Vagina (tissue), 2 donors: ENCODE data around the gene KRTAP4-7. TPM values are rescaled to one million over a fixed set of nuclear protein-coding genes. Genes with fewer than 3 reads are reported as not detected.
"Not testable (repeated sequence)": the region's sequence is repeated elsewhere in the genome, so short reads cannot be mapped to it uniquely, and the experiment has no call there.

Experiments
- DNase-seq, 2 donors: peaks; one replicate each; pipeline ENCODE4 v3.0.0-alpha.2; 2017; ENCODE audit errors: extremely low spot score in 2 of 2
- H3K27ac ChIP-seq: fragments of 200-600 bp; sonication (generic); one replicate; pipeline ENCODE4 v1.5.1; 2019
- H3K27me3 ChIP-seq: fragments of 200-600 bp; sonication (generic); one replicate; pipeline ENCODE4 v1.5.1; 2019
- H3K36me3 ChIP-seq, 2 donors: fragments of 200-600 bp; sonication (generic); one replicate each; pipeline ENCODE4 v1.5.1; 2017 to 2019
- H3K4me1 ChIP-seq: fragments of 200-600 bp; sonication (generic); one replicate; pipeline ENCODE4 v1.5.1; 2019
- H3K4me3 ChIP-seq, 2 donors: fragments of 200-600 bp; sonication (generic); 1 replicate in 1 of 2; 2 replicates in 1 of 2; pipeline ENCODE4 v1.5.1; 2016 to 2019
- H3K9me3 ChIP-seq: fragments of 200-600 bp; sonication (generic); one replicate; pipeline ENCODE4 v1.5.1; 2019
- POLR2A ChIP-seq, 2 donors: fragments of 450-650 bp; IDR thresholded peaks; one replicate each; pipeline ENCODE4 v1.6.1; 2017; ENCODE audit warnings: antibody characterized with exemption in 2 of 2, mild to moderate bottlenecking in 2 of 2, moderate library complexity in 2 of 2
- POLR2AphosphoS5 ChIP-seq, 2 donors: sonication (generic); formaldehyde crosslinking; IDR thresholded peaks; one replicate each; pipeline ENCODE4 v1.9.0; 2017; ENCODE audit warnings: antibody characterized with exemption in 2 of 2, mild to moderate bottlenecking in 2 of 2, low read depth in 1 of 2; ENCODE audit not compliant: insufficient read depth in 1 of 2
- intact Hi-C: fragments of 100-400 bp; cut with DNase I; formaldehyde crosslinking; loops from one replicate; pipeline ENCODE4 v1.15.1; 2023
- total RNA-seq: library from RNA; depleted of rRNA; stranded (reverse); fragments of >200 nt; gene quantifications from one replicate; pipeline ENCODE4 v1.2.3, GENCODE V29; 2016
- TF ChIP-seq, protein P1 (sequence below), 3 experiments: fragments of 450-650 bp in 2 of 3; fragments of 200-600 bp in 1 of 3; sonication (generic) in 1 of 3; IDR thresholded peaks; one replicate each; pipeline ENCODE4 v1.5.1; 2017 to 2019; ENCODE audit warnings: antibody characterized with exemption in 3 of 3, mild to moderate bottlenecking in 2 of 3, moderate library complexity in 2 of 3

The KRTAP4-7 gene
- total RNA-seq, 1 donor from 2014 or later = not detected

DNA sequence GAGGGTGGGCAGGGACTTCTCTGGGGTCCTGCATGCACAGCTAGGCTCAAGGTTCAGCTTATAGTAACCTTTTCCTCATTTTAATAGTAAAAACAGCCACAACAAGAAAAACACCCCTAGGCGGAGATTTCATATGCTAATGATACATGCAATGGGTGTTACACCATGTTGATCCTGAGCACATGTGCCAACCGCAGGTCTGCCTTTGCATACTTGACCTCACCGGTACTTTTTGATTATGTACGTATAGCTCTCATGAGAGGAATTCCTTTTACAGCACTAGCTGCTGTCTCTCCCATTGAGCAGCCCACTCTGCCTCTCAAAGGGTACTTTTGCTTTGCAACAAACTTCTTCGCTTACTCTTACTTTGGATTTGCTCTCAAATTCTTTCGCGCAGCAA lies 12.1 kb downstream of the KRTAP4-7 start:
- no peaks in the 10 kb centered on the region for H3K9me3 ChIP-seq
- TF ChIP-seq, protein P1, sequence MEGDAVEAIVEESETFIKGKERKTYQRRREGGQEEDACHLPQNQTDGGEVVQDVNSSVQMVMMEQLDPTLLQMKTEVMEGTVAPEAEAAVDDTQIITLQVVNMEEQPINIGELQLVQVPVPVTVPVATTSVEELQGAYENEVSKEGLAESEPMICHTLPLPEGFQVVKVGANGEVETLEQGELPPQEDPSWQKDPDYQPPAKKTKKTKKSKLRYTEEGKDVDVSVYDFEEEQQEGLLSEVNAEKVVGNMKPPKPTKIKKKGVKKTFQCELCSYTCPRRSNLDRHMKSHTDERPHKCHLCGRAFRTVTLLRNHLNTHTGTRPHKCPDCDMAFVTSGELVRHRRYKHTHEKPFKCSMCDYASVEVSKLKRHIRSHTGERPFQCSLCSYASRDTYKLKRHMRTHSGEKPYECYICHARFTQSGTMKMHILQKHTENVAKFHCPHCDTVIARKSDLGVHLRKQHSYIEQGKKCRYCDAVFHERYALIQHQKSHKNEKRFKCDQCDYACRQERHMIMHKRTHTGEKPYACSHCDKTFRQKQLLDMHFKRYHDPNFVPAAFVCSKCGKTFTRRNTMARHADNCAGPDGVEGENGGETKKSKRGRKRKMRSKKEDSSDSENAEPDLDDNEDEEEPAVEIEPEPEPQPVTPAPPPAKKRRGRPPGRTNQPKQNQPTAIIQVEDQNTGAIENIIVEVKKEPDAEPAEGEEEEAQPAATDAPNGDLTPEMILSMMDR (IDR thresholded peaks at IDR 0.05) = no peak
- TF ChIP-seq POLR2AphosphoS5 (IDR thresholded peaks at IDR 0.05; ENCODE audit: insufficient read depth in 1 of 2, low read depth in 1 of 2) (no peak), POLR2A (IDR thresholded peaks at IDR 0.05) (no peak)

DNA sequence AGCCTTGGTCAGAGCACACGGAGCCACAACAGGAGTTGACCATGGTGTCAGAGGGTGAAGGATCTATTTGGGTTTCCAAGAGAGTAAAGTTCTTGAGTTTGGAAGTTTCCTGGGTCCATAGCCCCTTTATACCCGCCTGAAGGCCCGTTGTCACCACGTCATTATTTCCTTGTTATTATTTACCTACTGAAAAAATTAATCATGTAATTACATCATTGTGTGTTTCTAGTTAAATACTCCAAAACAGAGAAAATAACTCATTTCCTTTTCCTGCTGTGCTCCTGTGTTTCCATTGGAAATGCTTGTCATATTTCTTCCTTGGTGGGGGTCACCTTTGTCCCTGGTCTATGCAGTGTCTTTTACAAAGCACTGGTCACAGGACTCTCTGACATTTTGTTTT lies 14.1 kb downstream of the KRTAP4-7 start, which contains the start of gene KRTAP4-8:
TSS of gene KRTAP4-8 (minus strand) at position 101 of the 400 bp plus-strand sequence. CDS start at position 43, 58 bp downstream.
- intact Hi-C loops = no loop called here
- Histone ChIP-seq H3K27me3 (no peaks in the 10 kb centered on the region), H3K9me3 (no peaks in the 10 kb centered on the region), H3K4me3 (no peak within 1 kb of the TSS), H3K4me1 (no peaks in the 10 kb centered on the region), H3K36me3 (no peaks in the 10 kb centered on the region), H3K27ac (no peak within 1 kb of the TSS)
- TF ChIP-seq, protein P1 (IDR thresholded peaks at IDR 0.05) = no peak
- no peak for TF ChIP-seq POLR2AphosphoS5 (IDR thresholded peaks at IDR 0.05; ENCODE audit: insufficient read depth in 1 of 2, low read depth in 1 of 2)
- no peak for TF ChIP-seq POLR2A (IDR thresholded peaks at IDR 0.05)
- no peak for DNase-seq

More for the DNA sequence above, 12.1 kb downstream of the KRTAP4-7 start:
- no peaks in the 10 kb centered on the region for H3K27me3 ChIP-seq
- DNase-seq = no peak
- no peaks in the 10 kb centered on the region for H3K36me3 ChIP-seq
- no peaks in the 10 kb centered on the region for H3K4me1 ChIP-seq
- H3K4me3 ChIP-seq = no peak overlapping the region
- H3K27ac ChIP-seq = no peak overlapping the region
- intact Hi-C loops = no loop called here

DNA sequence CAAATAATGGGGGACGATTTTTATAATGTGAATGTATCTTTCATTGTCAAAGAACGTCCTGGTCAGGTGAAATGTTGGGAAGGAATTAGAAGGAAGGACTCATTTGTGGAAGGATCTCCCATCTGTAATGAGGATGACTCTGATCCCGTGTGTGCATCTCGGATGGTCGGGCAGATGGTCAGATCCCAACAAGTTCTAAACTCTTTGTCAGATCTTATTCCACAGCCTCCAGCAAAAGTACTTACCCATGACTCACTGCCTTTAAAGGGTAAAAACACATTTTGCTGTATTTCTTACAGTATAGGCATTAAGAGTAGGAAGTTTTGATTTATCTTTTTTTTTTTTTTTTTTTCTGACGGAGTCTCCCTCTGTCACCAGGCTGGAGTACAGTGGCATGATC lies 14.5 kb downstream of the KRTAP4-7 start:
- TF ChIP-seq POLR2AphosphoS5 (IDR thresholded peaks at IDR 0.05; ENCODE audit: insufficient read depth in 1 of 2, low read depth in 1 of 2) = no peak
- no peak for TF ChIP-seq POLR2A (IDR thresholded peaks at IDR 0.05)
- TF ChIP-seq, protein P1 (IDR thresholded peaks at IDR 0.05) = no peak
- Histone ChIP-seq H3K4me3 (no peak overlapping the region), H3K27me3 (no peaks in the 10 kb centered on the region), H3K9me3 (no peaks in the 10 kb centered on the region), H3K27ac (no peak overlapping the region), H3K36me3 (no peaks in the 10 kb centered on the region), H3K4me1 (no peaks in the 10 kb centered on the region)
- DNase-seq = no peak
- intact Hi-C loops = no loop called here

DNA sequence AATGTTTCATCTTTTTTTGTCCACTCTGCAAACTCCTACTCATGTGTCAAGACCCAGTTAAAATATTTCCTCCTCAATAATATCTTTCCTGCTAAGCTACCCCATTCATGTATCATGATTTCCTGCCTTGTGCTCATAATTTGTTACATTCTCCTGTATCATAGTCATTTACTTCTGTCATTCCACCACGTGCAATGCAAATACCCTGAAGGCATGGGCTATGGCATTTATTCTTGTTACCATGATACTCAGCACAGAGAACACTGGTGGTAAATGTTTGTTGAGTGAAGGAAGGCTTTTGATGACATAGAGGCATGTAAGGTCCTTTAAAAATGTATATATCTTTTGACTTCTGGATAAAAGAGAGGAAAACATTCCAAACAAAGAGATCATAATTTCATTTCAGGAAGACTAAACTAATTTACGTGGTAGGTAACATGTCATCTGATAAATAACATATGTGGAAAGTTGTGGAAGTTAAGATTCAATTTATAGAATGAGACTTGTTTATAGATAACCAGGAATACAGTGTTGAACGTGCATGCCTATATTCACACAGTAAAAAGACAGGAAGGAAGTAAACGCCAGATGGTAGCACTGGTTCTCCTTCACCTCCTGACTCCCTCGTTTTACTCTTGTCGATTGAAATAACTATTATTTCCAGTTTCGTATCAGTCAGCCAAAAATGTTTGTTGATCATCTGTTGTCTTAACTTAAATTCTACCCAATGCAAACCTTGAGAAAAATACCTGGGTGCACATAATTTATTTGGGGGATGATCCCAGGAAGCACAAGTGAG lies 15.9 kb downstream of the KRTAP4-7 start:
- H3K4me3 ChIP-seq, DNase-seq, intact Hi-C loops: not testable (repeated sequence)

DNA sequence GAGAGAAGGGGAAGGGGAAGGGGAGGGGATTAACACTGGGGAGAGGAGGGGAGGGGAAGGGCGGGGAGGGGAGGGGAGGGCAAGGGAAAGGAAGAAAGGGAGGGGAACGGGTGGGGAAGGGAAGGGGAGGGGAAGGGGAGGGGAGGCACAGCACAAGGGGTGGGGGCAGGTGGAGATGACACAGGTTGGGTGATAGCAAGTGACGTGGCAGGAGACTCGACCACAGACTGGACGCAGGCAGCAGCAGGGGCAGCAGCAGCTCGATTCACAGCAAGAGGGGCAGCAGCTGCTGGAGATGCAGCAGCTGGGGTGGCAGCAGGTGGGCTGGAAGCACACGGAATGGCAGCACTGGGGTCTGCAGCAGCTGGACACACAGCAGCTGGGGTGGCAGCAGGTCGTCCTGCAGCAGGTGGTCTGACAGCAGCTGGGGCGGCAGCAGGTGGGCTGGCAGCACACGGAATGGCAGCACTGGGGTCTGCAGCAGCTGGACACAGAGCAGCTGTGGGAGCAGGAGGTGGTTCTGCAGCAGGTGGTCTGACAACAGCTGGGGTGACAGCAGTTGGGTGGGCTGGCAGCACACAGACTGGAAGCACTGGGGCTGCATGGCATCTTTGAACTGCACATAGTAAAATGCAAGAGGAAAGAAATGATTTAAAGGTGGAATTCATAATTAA lies 17.8 kb downstream of the KRTAP4-7 start, which contains the start of gene KRTAP4-16:
TSS of gene KRTAP4-16 (minus strand) at position 624 of the 674 bp plus-strand sequence. CDS start at position 624, 0 bp downstream.
- intact Hi-C loops = no loop called here
- no peaks in the 10 kb centered on the region for H3K9me3 ChIP-seq
- no peak within 1 kb of the TSS for H3K27ac ChIP-seq
- no peaks in the 10 kb centered on the region for H3K4me1 ChIP-seq
- DNase-seq = no peak
- H3K36me3 ChIP-seq = no peaks in the 10 kb centered on the region
- TF ChIP-seq, protein P1 (IDR thresholded peaks at IDR 0.05) = no peak
- no peak for TF ChIP-seq POLR2AphosphoS5 (IDR thresholded peaks at IDR 0.05; ENCODE audit: insufficient read depth in 1 of 2, low read depth in 1 of 2)
- TF ChIP-seq POLR2A (IDR thresholded peaks at IDR 0.05) = no peak
- H3K4me3 ChIP-seq = no peak within 1 kb of the TSS
- no peaks in the 10 kb centered on the region for H3K27me3 ChIP-seq

More for the DNA sequence above, 15.9 kb downstream of the KRTAP4-7 start:
- not testable (repeated sequence) for H3K9me3 ChIP-seq, H3K27ac ChIP-seq, H3K27me3 ChIP-seq, H3K4me1 ChIP-seq, H3K36me3 ChIP-seq
